Gastroesophageal sphincter (tissue), 3 donors: ENCODE results near the gene GTF3C2.

ENCODE experiments used
- EP300 ChIP-seq: sonication (generic); formaldehyde crosslinking; IDR thresholded peaks from one replicate; pipeline ENCODE4 v1.6.1; 2017; ENCODE audit warnings: antibody characterized with exemption, mild to moderate bottlenecking
- POLR2AphosphoS5 ChIP-seq: sonication (generic); formaldehyde crosslinking; IDR thresholded peaks from one replicate; pipeline ENCODE4 v1.6.1; 2017; ENCODE audit warnings: antibody characterized with exemption
- TF ChIP-seq, protein P1 (sequence below), 4 experiments: fragments of 200-600 bp in 2 of 4; fragments of 450-650 bp in 2 of 4; sonication (generic) in 1 of 4; IDR thresholded peaks; one replicate each; pipeline ENCODE4 v1.5.1; 2017 to 2019; ENCODE audit warnings: antibody characterized with exemption in 4 of 4, mild to moderate bottlenecking in 2 of 4, moderate library complexity in 2 of 4

DNA sequence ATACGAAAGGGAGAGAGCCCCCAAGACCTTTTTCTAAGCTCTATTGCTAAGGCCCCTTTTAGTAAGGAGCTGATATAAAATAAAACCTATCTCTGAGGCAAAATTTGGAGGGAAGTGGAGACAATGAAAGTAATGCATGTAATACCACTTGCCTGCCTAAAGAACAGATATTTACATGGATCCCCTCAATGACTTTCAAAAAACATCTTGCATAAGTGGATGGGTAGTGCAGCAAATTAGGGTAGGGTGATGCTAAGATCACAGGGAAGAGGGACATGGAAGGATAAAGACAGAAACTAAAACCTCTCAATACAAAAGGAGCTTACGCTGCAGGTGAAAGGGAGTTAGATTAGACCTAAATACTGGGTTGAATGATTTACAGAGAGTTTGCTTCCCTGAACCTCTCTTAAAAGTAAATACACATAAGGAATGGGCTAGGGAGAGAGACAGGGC is 22.8 kb upstream of the GTF3C2 start:
- TF ChIP-seq, protein P1, sequence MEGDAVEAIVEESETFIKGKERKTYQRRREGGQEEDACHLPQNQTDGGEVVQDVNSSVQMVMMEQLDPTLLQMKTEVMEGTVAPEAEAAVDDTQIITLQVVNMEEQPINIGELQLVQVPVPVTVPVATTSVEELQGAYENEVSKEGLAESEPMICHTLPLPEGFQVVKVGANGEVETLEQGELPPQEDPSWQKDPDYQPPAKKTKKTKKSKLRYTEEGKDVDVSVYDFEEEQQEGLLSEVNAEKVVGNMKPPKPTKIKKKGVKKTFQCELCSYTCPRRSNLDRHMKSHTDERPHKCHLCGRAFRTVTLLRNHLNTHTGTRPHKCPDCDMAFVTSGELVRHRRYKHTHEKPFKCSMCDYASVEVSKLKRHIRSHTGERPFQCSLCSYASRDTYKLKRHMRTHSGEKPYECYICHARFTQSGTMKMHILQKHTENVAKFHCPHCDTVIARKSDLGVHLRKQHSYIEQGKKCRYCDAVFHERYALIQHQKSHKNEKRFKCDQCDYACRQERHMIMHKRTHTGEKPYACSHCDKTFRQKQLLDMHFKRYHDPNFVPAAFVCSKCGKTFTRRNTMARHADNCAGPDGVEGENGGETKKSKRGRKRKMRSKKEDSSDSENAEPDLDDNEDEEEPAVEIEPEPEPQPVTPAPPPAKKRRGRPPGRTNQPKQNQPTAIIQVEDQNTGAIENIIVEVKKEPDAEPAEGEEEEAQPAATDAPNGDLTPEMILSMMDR (IDR thresholded peaks at IDR 0.05): no peak
- TF ChIP-seq EP300: no peak
- no peak for TF ChIP-seq POLR2AphosphoS5
